GM23248 (cell line): ENCODE measurements around the gene PDHX.

ENCODE experiments used
- EZH2 ChIP-seq: fragments of 200-600 bp; sonication (generic); IDR thresholded peaks from 2 replicates; pipeline ENCODE4 v1.6.1; 2018; ENCODE audit warnings: antibody characterized with exemption, mild to moderate bottlenecking; ENCODE audit not compliant: insufficient read depth, poor library complexity, severe bottlenecking
- EZH2phosphoT487 ChIP-seq: fragments of 200-600 bp; sonication (generic); IDR thresholded peaks from 2 replicates; pipeline ENCODE4 v1.6.1; 2018; ENCODE audit warnings: antibody characterized with exemption, moderate library complexity, mild to moderate bottlenecking, low read depth; ENCODE audit not compliant: insufficient read depth

DNA sequence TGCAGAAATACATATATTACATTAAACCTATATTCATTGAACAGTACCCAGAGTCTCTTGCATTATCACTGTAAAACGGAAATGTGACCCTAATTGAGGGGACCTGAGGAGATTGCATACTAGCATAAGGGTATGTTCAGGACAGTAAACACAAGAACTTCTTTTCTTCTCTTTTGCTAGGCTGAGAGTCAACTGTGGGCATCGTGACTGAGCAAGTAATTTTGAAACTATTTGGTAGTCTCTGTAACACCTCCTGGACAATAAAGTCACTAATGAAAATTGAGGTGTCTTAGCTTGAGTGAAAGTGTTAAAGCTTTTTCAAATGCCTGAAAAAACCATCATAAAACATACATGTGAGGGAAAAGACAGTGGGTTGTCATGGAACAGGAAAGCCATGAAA, 90.9 kb downstream of the PDHX start:
- no peak for TF ChIP-seq EZH2
- TF ChIP-seq EZH2phosphoT487, result no peak
